ENCODE measurements around the gene CEP164.
"Not testable (repeated sequence)": the region's sequence is repeated elsewhere in the genome, so short reads cannot be mapped to it uniquely, and the experiment has no call there.

Gene CEP164

DNA sequence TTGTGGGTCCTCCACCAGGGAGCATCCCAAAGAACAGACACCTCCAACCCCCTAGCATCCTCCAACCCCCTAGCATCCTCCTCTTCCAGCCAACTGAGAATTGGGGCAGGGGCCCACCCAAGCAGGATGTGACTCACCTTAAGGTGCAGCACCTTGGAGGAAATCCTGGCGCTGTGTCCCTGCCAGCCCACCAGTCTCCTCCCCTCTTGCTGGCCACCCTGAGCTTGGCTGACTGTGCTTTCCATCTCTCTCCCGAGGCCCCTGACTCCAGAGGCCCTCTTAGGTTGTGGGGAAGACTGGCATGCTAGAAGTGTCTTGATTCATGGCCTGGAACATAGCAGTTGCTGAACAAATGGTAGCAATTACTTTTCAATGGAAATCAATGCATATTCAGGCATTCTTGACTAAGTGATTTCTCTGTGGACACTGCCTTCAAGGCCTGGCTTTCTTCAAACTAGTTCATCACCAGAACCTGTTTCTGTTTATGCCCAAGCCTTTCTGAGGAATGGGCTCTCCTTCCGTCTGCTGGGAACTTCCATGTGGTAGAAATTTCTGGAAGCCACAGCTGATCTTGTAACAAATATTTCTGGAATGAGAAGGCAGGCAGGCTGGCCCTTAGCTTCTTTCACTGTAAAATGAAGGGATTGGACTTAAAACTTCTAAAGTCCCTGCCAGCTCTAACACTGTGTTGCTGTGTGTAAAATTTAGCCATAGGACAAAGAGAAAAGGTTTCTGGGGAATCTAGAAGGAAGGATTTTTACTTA is 60.5 kb downstream of the CEP164 start:
- no peaks in the 10 kb centered on the region for H3K9me3 ChIP-seq (ENCODE audit: low read length)
- H3K27me3 ChIP-seq (ENCODE audit: control insufficient read depth in 1 of 2, insufficient read depth in 2 of 2, low read length in 2 of 2), result no peaks in the 10 kb centered on the region
- no peak overlapping the region for H3K4me3 ChIP-seq (ENCODE audit: low read depth in 1 of 2, low read length in 2 of 2)
- peaks cover 51% of the 10 kb centered on the region for H3K36me3 ChIP-seq (ENCODE audit: insufficient read depth, low read length)
- H3K4me1 ChIP-seq (ENCODE audit: insufficient read depth, low read length), result no peaks in the 10 kb centered on the region
- H3K27ac ChIP-seq (ENCODE audit: low read depth, low read length), result no peak overlapping the region
- no peak overlapping the region for H3K9ac ChIP-seq (ENCODE audit: low read length)

DNA sequence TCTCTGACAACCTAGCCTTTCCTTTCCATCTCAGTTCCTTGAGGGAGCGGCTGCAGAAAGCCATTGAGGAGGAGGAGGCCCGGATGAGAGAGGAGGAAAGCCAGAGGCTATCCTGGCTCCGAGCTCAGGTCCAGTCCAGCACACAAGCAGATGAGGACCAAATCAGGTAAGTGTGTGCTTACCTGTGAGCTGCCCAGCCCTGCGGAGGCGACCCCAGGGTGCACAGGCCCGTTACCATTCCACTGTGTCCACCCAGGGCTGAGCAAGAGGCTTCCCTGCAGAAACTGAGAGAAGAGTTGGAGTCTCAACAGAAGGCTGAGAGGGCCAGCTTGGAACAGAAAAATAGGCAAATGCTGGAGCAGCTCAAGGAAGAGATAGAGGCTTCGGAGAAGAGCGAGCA is 63.1 kb downstream of the CEP164 start:
- H3K9me3 ChIP-seq (ENCODE audit: low read length), result no peaks in the 10 kb centered on the region
- H3K27me3 ChIP-seq (ENCODE audit: control insufficient read depth in 1 of 2, insufficient read depth in 2 of 2, low read length in 2 of 2), result no peaks in the 10 kb centered on the region
- H3K9ac ChIP-seq (ENCODE audit: low read length), result no peak overlapping the region
- no peaks in the 10 kb centered on the region for H3K4me1 ChIP-seq (ENCODE audit: insufficient read depth, low read length)
- no peak overlapping the region for H3K27ac ChIP-seq (ENCODE audit: low read depth, low read length)
- peaks cover 70% of the 10 kb centered on the region for H3K36me3 ChIP-seq (ENCODE audit: insufficient read depth, low read length)
- no peak overlapping the region for H3K4me3 ChIP-seq (ENCODE audit: low read depth in 1 of 2, low read length in 2 of 2)

DNA sequence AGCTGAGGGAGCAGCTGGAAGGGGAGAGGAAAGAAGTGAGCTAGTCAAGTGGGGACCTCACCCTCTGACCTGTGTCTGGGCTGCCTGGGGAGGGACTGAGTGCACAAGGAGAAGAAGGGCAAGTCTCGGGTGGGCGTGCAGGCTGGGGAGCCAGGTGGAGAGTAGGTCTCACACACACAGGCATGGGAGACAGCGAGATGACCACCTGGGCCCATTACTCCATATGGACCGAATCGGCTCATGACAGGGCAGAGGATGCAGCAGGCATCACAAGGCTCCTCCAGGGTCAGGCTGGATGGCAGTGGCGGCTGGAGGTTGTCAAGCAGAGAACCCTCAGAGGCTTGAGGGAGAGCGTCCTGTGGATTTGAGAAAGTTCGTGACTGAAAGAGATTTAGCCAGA is 63.5 kb downstream of the CEP164 start:
- Histone ChIP-seq H3K9ac (ENCODE audit: low read length) (no peak overlapping the region), H3K4me3 (ENCODE audit: low read depth in 1 of 2, low read length in 2 of 2) (no peak overlapping the region), H3K36me3 (ENCODE audit: insufficient read depth, low read length) (peaks cover 68% of the 10 kb centered on the region), H3K9me3 (ENCODE audit: low read length) (no peaks in the 10 kb centered on the region), H3K27me3 (ENCODE audit: control insufficient read depth in 1 of 2, insufficient read depth in 2 of 2, low read length in 2 of 2) (no peaks in the 10 kb centered on the region), H3K4me1 (ENCODE audit: insufficient read depth, low read length) (no peaks in the 10 kb centered on the region), H3K27ac (ENCODE audit: low read depth, low read length) (no peak overlapping the region)

DNA sequence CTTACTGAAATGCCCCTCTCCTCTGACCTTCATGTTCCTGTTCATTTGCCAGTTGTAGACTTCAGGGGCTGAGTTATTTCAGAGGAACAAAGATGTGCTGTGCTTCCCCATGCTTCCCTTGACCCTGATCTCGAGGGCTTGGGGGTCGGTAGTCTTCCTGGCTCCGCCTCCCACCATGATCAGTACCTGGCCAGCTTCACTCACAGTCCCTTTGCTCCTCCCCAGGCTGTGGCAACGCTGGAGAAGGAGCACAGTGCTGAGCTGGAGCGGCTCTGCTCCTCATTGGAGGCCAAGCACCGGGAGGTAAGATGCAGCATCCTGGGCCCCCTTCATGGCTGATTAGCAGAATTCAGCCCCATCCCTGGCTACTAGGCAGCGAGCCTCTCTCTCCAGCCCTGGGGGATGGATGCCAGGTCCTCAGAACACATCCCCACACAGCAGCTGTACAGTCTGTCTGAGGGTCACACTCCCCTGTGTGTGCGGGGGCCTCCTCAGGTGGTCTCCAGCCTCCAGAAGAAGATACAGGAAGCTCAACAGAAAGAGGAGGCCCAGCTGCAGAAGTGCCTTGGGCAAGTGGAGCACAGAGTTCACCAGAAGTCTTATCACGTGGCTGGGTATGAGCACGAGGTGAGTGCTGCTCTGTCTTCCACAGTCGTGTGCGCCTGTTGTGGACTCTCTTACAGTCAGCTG is 64.5 kb downstream of the CEP164 start:
- H3K27me3 ChIP-seq (ENCODE audit: control insufficient read depth in 1 of 2, insufficient read depth in 2 of 2, low read length in 2 of 2), result no peaks in the 10 kb centered on the region
- H3K4me3 ChIP-seq (ENCODE audit: low read depth in 1 of 2, low read length in 2 of 2), result no peak overlapping the region
- H3K4me1 ChIP-seq (ENCODE audit: insufficient read depth, low read length), result no peaks in the 10 kb centered on the region
- peaks cover 68% of the 10 kb centered on the region for H3K36me3 ChIP-seq (ENCODE audit: insufficient read depth, low read length)
- H3K27ac ChIP-seq (ENCODE audit: low read depth, low read length), result no peak overlapping the region
- H3K9ac ChIP-seq (ENCODE audit: low read length), result no peak overlapping the region
- no peaks in the 10 kb centered on the region for H3K9me3 ChIP-seq (ENCODE audit: low read length)

DNA sequence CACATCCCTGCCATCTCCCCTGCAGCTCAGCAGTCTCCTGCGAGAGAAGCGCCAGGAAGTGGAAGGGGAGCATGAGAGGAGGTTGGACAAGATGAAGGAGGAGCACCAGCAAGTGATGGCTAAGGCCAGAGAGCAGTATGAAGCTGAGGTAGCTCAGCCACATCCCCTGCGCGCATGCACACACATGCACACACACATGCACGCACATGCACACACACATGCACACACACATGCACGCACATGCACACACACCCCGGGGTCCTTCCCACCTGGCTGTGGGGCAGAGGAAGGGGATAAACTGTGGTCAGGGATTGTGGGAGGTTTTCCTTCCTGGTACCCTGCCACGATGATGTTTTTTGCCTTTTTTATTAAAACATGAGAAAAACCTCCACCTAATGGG is 65.3 kb downstream of the CEP164 start:
- Histone ChIP-seq H3K4me3 (ENCODE audit: low read depth in 1 of 2, low read length in 2 of 2) (no peak overlapping the region), H3K4me1 (ENCODE audit: insufficient read depth, low read length) (no peaks in the 10 kb centered on the region), H3K36me3 (ENCODE audit: insufficient read depth, low read length) (peaks cover 65% of the 10 kb centered on the region), H3K27me3 (ENCODE audit: control insufficient read depth in 1 of 2, insufficient read depth in 2 of 2, low read length in 2 of 2) (no peaks in the 10 kb centered on the region), H3K9me3 (ENCODE audit: low read length) (no peaks in the 10 kb centered on the region), H3K27ac (ENCODE audit: low read depth, low read length) (no peak overlapping the region), H3K9ac (ENCODE audit: low read length) (no peak overlapping the region)

DNA sequence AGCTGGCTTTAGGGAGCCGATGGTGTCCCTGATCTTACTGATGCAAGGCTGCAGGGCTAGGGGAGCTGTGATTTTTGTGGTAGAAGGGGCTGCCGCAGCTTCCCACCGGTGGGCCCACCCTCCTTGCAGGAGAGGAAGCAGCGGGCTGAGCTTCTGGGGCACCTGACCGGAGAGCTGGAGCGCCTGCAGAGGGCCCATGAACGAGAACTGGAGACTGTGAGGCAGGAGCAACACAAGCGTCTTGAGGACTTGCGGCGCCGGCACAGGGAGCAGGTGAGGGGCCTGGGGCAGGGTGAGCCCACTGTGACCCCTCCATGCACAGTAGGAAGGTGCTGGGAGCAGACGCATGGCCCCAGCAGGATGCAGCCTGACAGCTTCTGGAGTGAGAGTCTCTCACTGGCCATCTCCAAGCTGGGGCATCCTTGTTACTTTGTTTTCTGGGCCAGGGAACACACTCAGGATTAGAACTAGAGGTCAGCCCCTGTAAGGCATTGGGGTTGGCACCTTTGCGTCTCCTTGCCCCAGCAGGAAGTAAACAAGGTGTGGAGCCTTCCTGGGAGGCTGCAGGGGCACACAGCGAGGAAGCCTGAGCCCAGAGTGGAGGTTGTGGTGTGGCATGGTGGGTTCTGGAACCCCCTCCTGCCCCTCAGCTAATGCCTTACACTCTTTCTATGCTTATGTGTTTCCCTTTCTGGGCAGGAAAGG is 66.7 kb downstream of the CEP164 start:
- Histone ChIP-seq H3K36me3 (ENCODE audit: insufficient read depth, low read length) (peaks cover 70% of the 10 kb centered on the region), H3K27me3 (ENCODE audit: control insufficient read depth in 1 of 2, insufficient read depth in 2 of 2, low read length in 2 of 2) (no peaks in the 10 kb centered on the region), H3K4me1 (ENCODE audit: insufficient read depth, low read length) (no peaks in the 10 kb centered on the region), H3K4me3 (ENCODE audit: low read depth in 1 of 2, low read length in 2 of 2) (no peak overlapping the region), H3K27ac (ENCODE audit: low read depth, low read length) (no peak overlapping the region), H3K9ac (ENCODE audit: low read length) (no peak overlapping the region), H3K9me3 (ENCODE audit: low read length) (no peaks in the 10 kb centered on the region)

DNA sequence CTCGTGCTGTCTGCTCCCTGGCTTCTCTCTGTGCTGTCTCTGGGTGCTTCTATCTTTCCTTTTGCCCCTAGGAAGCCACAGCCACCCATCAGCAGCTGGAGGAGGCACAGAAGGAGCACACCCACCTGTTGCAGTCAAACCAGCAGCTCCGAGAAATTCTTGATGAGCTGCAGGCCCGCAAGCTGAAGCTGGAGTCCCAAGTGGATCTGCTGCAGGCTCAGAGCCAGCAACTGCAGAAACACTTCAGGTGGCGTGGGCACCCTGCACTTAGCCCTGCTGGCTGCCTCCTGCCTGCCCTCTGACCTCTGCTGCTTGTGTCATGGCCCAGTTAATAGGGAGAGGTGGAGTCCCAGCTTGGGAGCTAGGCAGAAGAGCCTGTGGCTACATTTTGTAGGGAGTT is 67.8 kb downstream of the CEP164 start:
- no peaks in the 10 kb centered on the region for H3K27me3 ChIP-seq (ENCODE audit: control insufficient read depth in 1 of 2, insufficient read depth in 2 of 2, low read length in 2 of 2)
- peaks cover 70% of the 10 kb centered on the region for H3K36me3 ChIP-seq (ENCODE audit: insufficient read depth, low read length)
- H3K4me1 ChIP-seq (ENCODE audit: insufficient read depth, low read length), result no peaks in the 10 kb centered on the region
- no peak overlapping the region for H3K4me3 ChIP-seq (ENCODE audit: low read depth in 1 of 2, low read length in 2 of 2)
- no peaks in the 10 kb centered on the region for H3K9me3 ChIP-seq (ENCODE audit: low read length)
- H3K27ac ChIP-seq (ENCODE audit: low read depth, low read length), result no peak overlapping the region
- H3K9ac ChIP-seq (ENCODE audit: low read length), result no peak overlapping the region

DNA sequence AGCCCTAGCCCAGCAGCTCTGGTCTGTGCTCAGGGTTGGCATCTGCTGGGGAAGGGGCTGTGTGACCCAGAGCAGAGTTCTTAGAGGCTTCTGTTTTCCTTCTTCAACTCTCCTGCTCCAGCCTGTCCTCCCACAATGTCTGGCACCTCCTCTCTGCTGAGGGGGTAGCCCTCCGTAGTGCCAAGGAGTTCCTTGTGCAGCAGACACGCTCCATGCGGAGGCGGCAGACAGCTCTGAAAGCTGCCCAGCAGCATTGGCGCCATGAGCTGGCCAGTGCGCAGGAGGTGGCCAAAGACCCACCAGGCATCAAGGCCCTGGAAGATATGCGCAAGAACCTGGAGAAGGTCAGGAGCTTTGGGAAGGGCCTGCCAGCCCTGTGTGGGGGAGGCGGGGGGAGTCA is 69.3 kb downstream of the CEP164 start:
- no peak overlapping the region for H3K9ac ChIP-seq (ENCODE audit: low read length)
- H3K27me3 ChIP-seq (ENCODE audit: control insufficient read depth in 1 of 2, insufficient read depth in 2 of 2, low read length in 2 of 2), result no peaks in the 10 kb centered on the region
- H3K4me3 ChIP-seq (ENCODE audit: low read depth in 1 of 2, low read length in 2 of 2), result no peak overlapping the region
- no peaks in the 10 kb centered on the region for H3K4me1 ChIP-seq (ENCODE audit: insufficient read depth, low read length)
- H3K27ac ChIP-seq (ENCODE audit: low read depth, low read length), result no peak overlapping the region
- no peaks in the 10 kb centered on the region for H3K9me3 ChIP-seq (ENCODE audit: low read length)
- peaks cover 57% of the 10 kb centered on the region for H3K36me3 ChIP-seq (ENCODE audit: insufficient read depth, low read length)

DNA sequence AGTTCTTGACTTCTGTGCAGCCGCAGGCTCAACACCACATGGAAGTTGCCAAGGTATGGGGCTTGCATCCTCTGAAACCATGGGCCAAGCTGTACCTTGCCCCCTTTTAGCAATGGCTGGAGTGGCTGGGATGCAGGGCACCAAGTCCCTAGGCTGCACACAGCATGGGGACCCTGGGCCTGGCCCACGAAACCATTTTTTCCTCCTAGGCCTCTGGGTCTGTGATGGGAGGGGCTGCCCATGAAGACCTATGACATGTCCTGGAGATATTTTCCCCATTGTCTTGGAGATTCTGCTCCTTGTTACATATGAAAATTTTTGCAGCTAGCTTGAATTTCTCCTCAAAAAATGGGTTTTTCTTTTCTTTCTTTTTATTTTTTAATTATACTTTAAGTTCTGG is 71.0 kb downstream of the CEP164 start:
- not testable (repeated sequence) for H3K27ac ChIP-seq (ENCODE audit: low read depth, low read length); H3K9ac ChIP-seq (ENCODE audit: low read length); H3K4me1 ChIP-seq (ENCODE audit: insufficient read depth, low read length); H3K4me3 ChIP-seq (ENCODE audit: low read depth in 1 of 2, low read length in 2 of 2); H3K27me3 ChIP-seq (ENCODE audit: control insufficient read depth in 1 of 2, insufficient read depth in 2 of 2, low read length in 2 of 2); H3K9me3 ChIP-seq (ENCODE audit: low read length)
- H3K36me3 ChIP-seq (ENCODE audit: insufficient read depth, low read length), result peaks cover 40% of the 10 kb centered on the region

DNA sequence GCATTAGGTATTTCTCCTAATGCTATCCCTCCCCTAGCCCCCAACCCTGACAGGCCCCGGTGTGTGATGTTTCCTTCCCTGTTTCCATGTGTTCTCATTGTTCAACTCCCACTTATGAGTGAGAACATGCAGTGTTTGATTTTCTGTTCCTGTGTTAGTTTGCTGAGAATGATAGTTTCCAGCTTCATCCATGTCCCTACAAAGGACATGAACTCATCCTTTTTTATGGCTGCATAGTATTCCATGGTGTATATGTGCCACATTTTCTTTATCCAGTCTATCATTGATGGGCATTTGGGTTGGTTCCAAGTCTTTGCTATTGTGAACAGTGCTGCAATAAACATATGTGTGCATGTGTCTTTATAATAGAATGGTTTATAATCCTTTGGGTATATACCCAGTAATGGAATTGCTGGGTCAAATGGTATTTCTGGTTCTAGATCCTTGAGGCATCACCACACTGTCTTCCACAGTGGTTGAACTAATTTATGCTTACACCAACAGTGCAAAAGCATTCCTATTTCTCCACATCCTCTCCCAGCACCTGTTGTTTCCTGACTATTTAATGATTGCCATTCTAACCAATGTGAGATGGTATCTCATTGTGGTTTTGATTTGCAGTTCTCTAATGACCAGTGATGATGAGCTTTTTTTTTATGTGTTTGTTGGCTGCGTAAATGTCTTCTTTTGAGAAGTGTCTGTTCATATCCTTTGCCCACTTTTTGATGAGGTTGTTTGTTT is 71.6 kb downstream of the CEP164 start:
- H3K27ac ChIP-seq (ENCODE audit: low read depth, low read length); H3K27me3 ChIP-seq (ENCODE audit: control insufficient read depth in 1 of 2, insufficient read depth in 2 of 2, low read length in 2 of 2); H3K9me3 ChIP-seq (ENCODE audit: low read length); H3K9ac ChIP-seq (ENCODE audit: low read length); H3K4me3 ChIP-seq (ENCODE audit: low read depth in 1 of 2, low read length in 2 of 2); H3K4me1 ChIP-seq (ENCODE audit: insufficient read depth, low read length): not testable (repeated sequence)
- peaks cover 35% of the 10 kb centered on the region for H3K36me3 ChIP-seq (ENCODE audit: insufficient read depth, low read length)

DNA sequence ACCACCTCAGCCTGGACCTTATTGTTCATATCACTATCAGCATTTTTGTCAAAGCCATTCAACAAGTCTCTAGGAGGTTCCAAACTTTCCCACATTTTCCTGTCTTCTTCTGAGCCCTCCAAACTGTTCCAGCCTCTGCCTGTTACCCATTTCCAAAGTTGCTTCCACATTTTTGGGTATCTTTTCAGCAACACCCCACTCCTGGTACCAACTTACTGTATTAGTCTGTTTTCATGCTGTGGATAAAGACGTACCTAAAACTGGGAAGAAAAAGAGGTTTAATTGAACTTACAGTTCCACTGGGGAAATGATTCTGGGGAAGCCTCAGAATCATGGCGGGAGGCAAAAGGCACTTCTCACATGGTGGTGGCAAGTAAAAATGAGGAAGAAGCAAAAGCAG is 78.2 kb downstream of the CEP164 start:
- not testable (repeated sequence) for H3K9ac ChIP-seq (ENCODE audit: low read length); H3K27me3 ChIP-seq (ENCODE audit: control insufficient read depth in 1 of 2, insufficient read depth in 2 of 2, low read length in 2 of 2); H3K4me1 ChIP-seq (ENCODE audit: insufficient read depth, low read length); H3K9me3 ChIP-seq (ENCODE audit: low read length); H3K4me3 ChIP-seq (ENCODE audit: low read depth in 1 of 2, low read length in 2 of 2); H3K27ac ChIP-seq (ENCODE audit: low read depth, low read length)
- H3K36me3 ChIP-seq (ENCODE audit: insufficient read depth, low read length), result peaks cover 22% of the 10 kb centered on the region
